NCI-H446 (cell line): ENCODE measurements around the gene KCNK5.

Experiments used
- DNase-seq, 2 experiments: peaks; one replicate each; lab custom pipeline; 2025; lab: John Stamatoyannopoulos, UW

KCNK5 gene

GRCh38 chr6:39240155-39240757 lies 11.0 kb upstream of the KCNK5 start:
- DNase-seq, result no peak

GRCh38 chr6:39239527-39240154 lies 10.4 kb upstream of the KCNK5 start:
- no peak for DNase-seq

GRCh38 chr6:39236742-39237141 lies 7.5 kb upstream of the KCNK5 start:
- no peak for DNase-seq

GRCh38 chr6:39233333-39233732 lies 4.1 kb upstream of the KCNK5 start:
- DNase-seq, result no peak

- DNase-seq, result no peak
Observed at GRCh38 chr6:39231521-39232243, 2.4 kb upstream of the KCNK5 start.

GRCh38 chr6:39230654-39231035 lies 1.4 kb upstream of the KCNK5 start:
- no peak for DNase-seq

- no peak for DNase-seq
Observed at GRCh38 chr6:39228111-39228971, 934 bp downstream of the KCNK5 start.

GRCh38 chr6:39227476-39227875 lies 1.8 kb downstream of the KCNK5 start:
- DNase-seq, result no peak

GRCh38 chr6:39226639-39227329 lies 2.5 kb downstream of the KCNK5 start:
- no peak for DNase-seq

- no peak for DNase-seq
Observed at GRCh38 chr6:39225946-39226437, 3.3 kb downstream of the KCNK5 start.

- DNase-seq, result no peak
Observed at GRCh38 chr6:39225543-39225942, 3.7 kb downstream of the KCNK5 start.

GRCh38 chr6:39224523-39225182 lies 4.6 kb downstream of the KCNK5 start:
- DNase-seq, result no peak

- no peak for DNase-seq
Observed at GRCh38 chr6:39224011-39224410, 5.3 kb downstream of the KCNK5 start.

GRCh38 chr6:39223555-39223954 lies 5.7 kb downstream of the KCNK5 start:
- DNase-seq, result no peak

- no peak for DNase-seq
Observed at GRCh38 chr6:39223061-39223460, 6.2 kb downstream of the KCNK5 start.

GRCh38 chr6:39221779-39222641 lies 7.3 kb downstream of the KCNK5 start:
- DNase-seq, result no peak

- DNase-seq, result no peak
Observed at GRCh38 chr6:39221115-39221514, 8.2 kb downstream of the KCNK5 start.

- DNase-seq, result no peak
Observed at GRCh38 chr6:39218868-39219567, 10.3 kb downstream of the KCNK5 start.

- peak in 1 of 2 experiments; percentile 44 for DNase-seq
Observed at GRCh38 chr6:39217177-39217864, 12.0 kb downstream of the KCNK5 start.
